ENCODE measurements around the gene CER1.
"Not testable (repeated sequence)": the region's sequence is repeated elsewhere in the genome, so short reads cannot be mapped to it uniquely, and the experiment has no call there.

The CER1 gene

GRCh38 chr9:14715102-14715501 is 7.4 kb downstream of the CER1 start:
- no peak for DNase-seq (ENCODE audit: low read depth)

- DNase-seq (ENCODE audit: low read depth), result no peak
Observed at GRCh38 chr9:14713187-14713767, 9.3 kb downstream of the CER1 start.

GRCh38 chr9:14710804-14711203 is 11.7 kb downstream of the CER1 start:
- peak; percentile 75 for DNase-seq (ENCODE audit: low read depth)

GRCh38 chr9:14706530-14707140 is 15.9 kb downstream of the CER1 start:
- DNase-seq (ENCODE audit: low read depth), result no peak

GRCh38 chr9:14705079-14705478 is 17.5 kb downstream of the CER1 start:
- no peak for DNase-seq (ENCODE audit: low read depth)

GRCh38 chr9:14704281-14704680 is 18.3 kb downstream of the CER1 start:
- no peak for DNase-seq (ENCODE audit: low read depth)

GRCh38 chr9:14702200-14702720 is 20.3 kb downstream of the CER1 start:
- DNase-seq (ENCODE audit: low read depth), result no peak

- peak; percentile 66 for DNase-seq (ENCODE audit: low read depth)
Observed at GRCh38 chr9:14693251-14693861, 29.2 kb downstream of the CER1 start, which contains the start of gene ZDHHC21. TSS of gene ZDHHC21 (minus strand) at chr9:14693432. CDS start at chr9:14674340, 19,092 bp downstream.

GRCh38 chr9:14692470-14693250 is 29.9 kb downstream of the CER1 start:
- peak; percentile 22 for DNase-seq (ENCODE audit: low read depth)

GRCh38 chr9:14690948-14691730 is 31.4 kb downstream of the CER1 start:
- DNase-seq (ENCODE audit: low read depth), result peak; percentile 33

- DNase-seq (ENCODE audit: low read depth), result peak; percentile 83
Observed at GRCh38 chr9:14687042-14687719, 35.4 kb downstream of the CER1 start.

- DNase-seq (ENCODE audit: low read depth), result no peak
Observed at GRCh38 chr9:14686168-14686567, 36.4 kb downstream of the CER1 start.

GRCh38 chr9:14682616-14683015 is 39.9 kb downstream of the CER1 start:
- not testable (repeated sequence) for DNase-seq (ENCODE audit: low read depth)

GRCh38 chr9:14678776-14679175 is 43.8 kb downstream of the CER1 start:
- no peak for DNase-seq (ENCODE audit: low read depth)

- DNase-seq (ENCODE audit: low read depth), result no peak
Observed at GRCh38 chr9:14677872-14678271, 44.7 kb downstream of the CER1 start.

GRCh38 chr9:14677396-14677795 is 45.1 kb downstream of the CER1 start:
- no peak for DNase-seq (ENCODE audit: low read depth)

- no peak for DNase-seq (ENCODE audit: low read depth)
Observed at GRCh38 chr9:14674630-14675029, 47.9 kb downstream of the CER1 start.

- no peak for DNase-seq (ENCODE audit: low read depth)
Observed at GRCh38 chr9:14671377-14671776, 51.2 kb downstream of the CER1 start.

- DNase-seq (ENCODE audit: low read depth), result peak; percentile 76
Observed at GRCh38 chr9:14670718-14671117, 51.8 kb downstream of the CER1 start.

Measured in ELR (cell line).